COR-L47 (cell line): Measurements from ENCODE around the gene ADAM12.

Experiments
- DNase-seq: peaks from one replicate; lab custom pipeline; 2025; lab: John Stamatoyannopoulos, UW

The ADAM12 gene

DNA sequence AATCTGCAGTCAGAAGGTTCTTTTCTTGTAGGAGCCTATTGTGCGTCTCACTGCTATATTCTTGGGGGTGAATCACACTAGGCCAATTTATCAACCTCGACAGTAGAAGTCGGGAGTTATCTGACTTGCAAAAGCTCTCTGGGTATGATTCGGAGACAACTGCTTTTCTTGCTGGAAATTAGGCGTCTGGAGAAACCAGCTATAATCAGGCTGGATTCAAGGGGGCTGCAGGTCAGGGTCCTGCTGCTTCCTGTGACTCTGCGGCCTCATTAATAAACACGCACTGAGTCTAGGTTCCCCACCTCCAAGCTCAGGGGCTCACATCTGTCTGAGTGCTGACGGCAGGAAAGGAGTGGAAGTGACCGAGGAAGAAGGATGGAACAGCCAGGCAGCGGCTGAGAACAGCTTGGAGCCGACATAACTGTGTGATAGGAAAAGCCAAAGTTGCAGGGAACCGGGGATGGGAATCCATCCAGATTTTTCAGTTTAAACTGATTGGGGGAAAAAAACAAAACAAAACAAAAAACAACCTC lies 307.3 kb downstream of the ADAM12 start:
- no peak for DNase-seq

DNA sequence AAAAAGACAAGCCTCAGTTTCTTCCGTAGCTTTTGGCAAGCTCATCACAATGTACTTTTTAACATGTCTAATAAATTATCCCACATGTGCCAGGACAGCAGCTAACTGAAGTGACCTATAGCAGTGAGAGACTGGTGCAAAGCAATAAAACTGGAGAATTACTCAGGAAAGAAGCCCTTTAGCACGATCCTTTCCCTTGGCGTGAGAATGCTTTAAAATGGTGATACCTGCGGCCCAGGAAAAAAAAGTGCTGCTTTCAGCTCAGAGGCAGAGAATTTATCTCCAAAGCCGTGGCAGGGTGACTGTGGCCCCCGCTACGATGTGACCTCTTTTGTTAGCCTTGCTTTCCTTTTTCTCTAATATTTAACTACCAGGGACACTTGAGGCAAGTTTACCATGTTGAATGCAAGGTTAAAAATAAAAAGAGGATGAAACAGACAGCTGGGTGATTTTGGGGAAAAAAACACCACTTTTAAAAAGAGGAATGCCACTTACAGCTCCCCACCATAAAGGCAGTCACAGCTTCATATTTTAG lies 307.9 kb downstream of the ADAM12 start:
- no peak for DNase-seq

DNA sequence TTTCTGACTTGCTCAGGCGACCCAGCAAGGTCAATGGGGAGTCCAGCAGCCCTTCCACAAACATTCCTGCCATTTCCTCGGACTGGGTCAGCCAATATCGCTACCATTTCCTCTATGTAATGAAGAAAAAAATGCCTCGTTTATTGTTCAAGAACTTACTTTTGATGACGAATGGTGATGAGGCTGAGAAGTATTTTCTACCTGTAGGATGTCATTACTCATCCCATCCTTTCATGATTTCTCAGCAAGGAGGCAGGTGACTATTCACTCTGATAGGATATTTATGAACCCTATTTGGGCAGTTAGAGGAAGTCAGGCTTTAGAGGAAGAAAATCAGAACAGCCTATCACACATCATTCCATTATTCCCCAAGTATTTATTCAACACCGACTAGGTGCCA lies 313.3 kb downstream of the ADAM12 start:
- DNase-seq, result no peak

DNA sequence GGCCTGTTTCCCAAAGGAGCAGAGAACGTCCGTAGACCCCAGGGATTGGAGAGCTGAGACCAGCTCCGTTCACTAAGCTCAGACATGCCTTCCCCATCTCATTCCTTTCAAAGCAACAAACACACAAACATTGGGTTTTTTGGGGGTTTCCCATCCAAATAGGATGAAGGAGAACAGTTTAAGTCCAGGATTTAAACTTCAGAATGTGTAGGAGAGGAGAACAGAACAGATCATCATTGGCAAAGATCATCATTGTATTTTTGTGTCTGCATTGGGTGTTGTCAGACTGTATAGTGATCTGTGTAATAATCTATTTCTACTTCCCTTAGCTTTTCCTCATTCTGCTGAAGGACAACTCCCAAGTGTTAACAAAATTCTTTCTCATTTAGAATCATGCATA lies 314.0 kb downstream of the ADAM12 start:
- DNase-seq, result no peak

DNA sequence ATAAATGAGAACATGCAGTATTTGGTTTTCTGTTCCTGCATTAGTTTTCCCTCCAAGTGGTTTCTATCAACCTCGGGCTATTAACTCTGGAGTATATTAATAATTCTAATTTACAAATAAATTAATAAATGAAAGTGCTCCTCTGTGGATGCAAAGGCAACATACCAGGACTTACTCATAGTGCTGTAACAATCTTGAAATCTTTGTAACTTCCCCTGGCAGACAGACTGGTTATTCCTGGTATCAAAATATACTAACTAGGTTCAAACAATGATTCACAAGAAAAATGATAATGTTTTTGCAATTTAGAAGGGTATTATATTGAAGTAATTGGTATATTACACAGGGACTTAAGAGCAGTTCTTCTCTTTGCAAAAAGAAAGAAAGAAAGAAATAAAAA lies 314.7 kb downstream of the ADAM12 start:
- no peak for DNase-seq

DNA sequence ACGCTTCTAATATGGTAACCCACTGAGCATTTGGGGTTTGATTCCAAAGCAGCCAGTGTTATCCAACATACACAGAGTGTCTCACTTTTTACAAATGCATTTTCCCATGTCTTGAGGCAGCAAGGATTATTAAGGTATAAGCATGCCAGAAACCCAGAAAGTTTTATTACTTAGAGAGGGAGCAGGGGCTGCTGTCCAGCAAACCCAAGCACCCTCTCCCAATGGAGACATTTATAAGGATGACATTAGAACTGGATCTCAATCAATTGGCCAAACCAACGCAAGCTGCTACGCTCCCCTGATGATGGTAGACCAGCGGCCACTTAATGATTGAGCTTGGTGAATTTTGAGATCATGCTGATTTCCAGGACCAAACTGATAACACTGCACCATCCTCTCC lies 315.7 kb downstream of the ADAM12 start:
- DNase-seq, result no peak

DNA sequence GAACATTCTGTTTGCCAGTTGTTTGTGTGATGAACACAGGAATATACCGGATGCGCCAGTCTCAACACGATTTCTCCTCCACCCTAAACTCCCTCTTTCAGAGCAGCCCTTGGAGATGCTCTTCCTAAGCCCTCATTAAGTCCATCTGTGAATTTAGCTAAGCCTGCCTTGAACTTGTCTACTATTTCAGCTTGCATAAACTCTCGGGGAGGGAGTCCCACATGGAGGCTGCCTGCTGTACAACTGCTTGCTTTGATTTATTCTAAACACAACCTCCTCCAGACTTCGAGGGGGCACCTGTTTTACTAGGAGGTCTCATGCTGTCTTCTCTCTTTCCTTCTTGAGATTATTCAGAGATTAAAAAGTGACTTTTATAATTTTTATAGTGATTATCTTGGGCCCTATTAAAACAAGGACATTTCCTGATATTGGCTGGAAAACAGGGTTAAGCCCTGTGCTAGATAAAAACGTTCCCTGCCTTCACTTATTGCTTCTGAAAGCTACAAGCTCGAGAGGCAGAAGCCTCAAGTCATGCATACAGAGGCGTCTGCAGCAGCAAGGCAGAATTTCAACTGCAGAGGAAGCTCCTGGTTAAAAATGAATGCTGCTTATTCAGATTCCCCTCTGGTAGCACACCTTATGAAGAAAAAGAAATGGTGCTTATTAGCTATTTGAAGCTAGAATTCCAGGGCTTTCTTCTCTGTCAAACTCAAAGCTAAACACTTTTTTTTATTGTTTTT lies 317.6 kb downstream of the ADAM12 start:
- DNase-seq, result no peak

DNA sequence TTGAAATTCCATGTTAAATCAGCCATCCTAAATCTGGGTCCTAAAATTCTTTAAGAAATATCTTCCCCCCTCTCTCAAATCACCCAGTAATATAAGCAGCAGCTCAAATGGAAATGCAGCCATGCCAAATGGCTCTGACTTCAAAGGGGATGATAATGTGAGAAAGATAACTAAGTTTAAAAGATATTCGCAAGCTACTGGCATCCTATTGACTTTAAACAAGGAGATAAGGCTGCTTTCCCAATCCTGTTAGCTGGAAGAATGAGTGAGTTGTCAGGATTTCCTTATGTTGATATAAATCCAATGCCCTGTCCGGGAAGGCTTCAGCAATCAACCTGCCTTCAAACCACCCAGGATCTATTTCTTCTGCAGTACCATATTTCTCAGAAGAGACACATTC lies 320.0 kb downstream of the ADAM12 start:
- no peak for DNase-seq

DNA sequence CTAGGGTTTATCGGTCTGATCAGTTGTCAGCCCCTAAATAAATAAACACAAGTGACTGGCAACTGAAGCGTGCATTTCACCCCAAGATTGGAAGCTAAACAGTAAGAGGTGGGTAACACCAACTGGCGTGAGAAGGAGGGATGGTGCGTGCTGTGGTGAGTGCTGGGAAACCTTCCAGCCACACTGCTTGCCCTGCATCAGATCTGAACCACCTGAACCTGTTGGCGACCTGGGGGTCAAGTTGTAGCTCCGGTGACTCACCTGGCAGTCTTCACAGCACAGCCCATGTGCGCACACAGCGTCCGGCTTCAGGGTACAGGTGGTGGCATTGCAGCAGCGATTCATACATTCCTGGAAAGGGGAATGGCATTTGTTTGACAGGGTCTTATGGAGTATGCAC lies 321.8 kb downstream of the ADAM12 start:
- no peak for DNase-seq

DNA sequence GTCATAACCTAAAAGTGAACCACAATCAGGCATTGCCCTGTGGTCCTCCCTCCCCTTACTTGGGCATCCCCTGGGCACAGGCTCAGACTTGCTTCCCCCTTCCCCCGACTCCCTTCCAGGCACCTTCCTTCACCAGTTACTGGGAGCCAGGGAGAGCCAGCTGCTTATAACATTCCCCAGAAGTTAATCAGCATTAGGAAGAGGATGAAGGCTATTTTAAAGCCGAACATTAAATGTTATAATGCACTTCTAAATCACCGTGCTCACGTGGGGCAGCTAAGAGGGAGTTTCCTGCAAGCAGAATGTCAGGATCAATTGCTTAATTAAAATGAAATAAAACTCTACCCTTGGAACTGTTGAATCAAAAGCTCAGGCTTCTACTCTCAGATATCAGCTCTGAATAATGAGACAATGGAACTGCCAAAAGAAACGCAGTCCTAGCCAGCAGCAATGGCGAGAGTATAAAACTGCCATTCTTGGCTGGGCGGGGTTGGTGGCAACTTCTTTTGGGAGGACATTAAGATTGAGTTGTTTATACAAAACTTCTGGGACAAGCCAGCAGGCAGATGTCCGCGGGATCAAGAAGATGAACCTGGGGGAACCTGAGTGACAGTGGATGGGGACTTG lies 322.4 kb downstream of the ADAM12 start:
- no peak for DNase-seq

DNA sequence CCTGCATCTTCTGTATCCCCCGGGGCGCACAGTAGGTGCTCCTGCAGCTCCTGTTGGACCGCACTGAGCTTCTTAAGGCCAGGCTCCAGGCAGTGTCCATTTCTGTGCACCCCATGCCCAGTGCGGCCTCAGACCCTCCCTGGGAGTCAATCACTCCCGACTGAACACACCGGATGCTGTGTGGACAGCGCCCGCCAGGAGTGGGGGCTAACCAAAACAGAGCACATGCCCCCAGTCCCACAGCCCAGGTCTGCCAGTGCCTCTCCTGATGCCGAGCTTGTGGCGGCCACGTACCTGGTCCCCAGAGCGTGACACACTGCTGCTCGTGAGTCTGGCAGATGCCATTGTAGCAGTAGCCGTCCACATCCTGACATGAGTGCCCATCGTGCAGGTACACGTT lies 323.8 kb downstream of the ADAM12 start:
- no peak for DNase-seq

DNA sequence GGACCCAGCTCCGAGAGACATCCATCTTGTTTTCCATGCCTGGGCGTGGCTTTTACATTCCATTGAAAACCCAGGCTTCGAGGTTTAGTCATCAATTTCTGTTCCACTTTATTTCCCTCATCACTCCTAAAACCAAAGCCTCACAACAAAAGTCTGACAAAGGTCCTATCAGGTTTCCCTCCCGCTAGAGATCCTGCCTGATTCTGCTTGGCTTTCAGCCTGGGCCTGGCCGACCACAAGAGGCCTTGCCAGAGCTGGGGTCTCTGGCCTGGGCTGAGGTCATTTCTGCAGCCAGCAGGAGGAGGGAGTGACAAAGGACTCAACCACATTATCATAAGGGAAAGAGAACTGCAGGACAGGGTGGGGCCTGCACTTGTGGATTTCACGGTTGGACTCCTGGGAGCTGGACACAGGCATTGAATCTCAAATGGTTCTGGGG lies 324.9 kb downstream of the ADAM12 start:
- no peak for DNase-seq

DNA sequence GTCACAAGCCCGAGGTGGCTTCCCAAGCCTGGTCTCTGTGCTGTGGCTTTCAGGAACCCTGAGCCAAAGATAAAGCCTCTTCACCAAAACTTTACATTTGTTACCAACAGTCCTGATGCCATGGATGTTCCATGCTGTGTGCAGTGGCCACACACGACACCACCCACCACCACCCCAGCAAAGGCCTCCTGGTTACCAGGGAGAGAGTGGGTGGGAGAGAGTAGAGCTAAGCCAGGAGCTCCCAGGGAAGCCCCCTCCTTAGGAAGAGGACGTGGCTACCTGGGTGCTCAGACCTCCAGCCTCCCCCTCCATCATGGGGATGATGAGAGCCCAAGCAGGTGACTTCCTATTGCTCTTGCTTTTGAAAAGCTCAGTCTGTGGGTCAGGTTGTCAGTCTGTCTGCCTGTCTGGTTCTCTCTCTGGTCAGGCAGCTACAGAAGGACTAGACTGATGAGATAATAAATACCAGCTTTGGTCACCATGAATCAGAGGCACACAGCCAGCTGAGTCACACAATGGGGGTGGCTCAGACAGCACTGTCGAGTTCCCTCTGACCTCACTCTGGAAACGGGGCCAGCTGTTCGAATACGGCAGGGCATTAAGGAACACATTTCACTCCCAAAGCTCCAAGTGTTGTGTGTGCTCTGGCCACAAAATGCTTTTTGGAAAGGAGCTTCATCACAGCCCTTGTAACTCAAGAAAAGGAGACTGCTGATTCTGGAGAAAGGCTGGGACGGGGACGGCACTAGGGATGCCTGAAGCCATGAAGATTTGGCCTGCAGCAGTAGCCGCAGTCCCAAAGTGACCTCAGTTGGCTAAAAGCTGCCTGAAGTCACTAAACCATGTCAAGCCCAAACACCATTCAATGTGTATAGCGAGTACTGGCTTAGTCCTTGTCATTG lies 325.9 kb downstream of the ADAM12 start:
- no peak for DNase-seq

DNA sequence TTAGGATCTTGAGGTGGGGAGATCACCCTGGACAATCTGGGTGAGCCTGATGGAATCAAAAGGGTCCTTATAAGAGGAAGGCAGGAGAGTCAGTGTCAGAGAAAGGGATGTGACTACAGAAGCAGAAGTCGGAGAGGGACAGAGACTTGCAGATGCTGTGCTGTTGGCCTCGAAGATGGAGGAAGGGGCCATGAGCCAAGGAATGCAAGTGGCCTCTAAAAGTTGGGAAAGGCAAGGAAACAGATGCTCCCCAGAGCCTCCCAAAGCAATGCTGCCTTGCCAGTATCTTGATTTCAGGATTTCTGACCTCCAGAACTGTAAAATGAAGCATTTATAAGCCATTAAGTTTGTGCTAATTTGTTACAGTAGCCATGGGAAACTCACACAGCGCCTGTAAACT lies 326.8 kb downstream of the ADAM12 start:
- DNase-seq, result no peak

DNA sequence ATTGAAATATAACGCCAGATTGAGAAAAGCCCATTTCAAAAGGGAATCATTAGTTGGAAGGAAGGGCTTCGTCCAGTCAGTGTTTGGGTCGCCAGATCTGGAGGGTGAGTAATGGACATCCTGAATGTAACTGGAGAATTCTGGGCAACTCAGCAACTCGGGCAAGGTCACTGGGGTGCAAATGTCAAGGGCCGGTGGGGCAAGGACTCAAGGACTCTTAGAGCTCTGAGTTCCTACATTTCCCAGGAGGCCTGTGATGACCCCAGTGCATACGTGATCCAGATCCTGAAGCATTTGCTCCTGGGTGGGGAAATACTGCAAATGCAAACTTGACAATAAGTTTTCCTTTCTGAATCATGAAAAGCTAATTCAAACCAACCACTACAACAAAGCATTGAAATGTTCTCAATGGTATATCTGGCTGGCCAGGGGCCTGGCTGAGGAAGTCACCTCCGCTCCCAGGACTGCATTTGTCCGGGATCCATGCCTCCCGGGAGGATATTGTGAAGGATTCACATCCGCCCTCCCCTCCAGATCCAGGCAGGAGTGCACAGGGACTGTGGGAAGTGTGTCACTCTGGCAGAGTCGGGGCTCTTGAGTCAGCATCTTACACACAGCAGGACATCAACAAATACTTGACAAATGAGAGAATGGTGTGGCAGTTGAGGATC lies 327.9 kb downstream of the ADAM12 start:
- no peak for DNase-seq

DNA sequence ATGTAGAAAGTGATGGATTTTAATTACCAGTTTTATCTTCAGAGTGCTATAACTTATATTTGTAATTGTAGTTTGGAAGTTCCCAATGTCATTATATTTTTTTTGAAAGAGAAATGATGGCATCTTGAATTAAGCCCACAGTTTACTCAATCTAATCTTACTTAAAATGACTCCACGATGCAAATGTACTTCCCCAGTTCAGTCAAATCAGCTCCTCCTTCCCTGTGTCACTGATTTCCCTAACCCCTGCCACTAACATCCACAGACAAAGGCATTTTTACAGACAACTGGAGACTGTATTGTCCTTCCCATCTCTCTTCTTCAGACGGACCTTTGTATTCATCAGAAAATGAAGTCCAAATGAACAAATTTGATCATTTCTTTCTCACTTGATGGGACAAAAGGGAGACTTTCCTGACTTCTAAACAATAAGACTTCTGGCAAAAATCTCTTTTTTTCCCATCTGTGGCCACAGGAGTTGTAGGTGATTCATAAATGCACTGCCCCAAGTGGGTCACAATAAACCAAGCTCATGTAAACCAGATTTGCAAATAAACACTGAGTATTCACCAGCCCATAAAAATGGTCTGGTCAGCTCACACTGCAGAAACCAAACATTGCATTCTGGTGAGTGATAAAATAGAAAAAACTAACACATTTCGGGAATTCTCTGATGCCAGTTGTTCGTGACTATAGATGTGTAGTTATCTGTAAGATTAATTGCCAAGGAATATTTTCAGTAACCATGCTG lies 329.0 kb downstream of the ADAM12 start:
- no peak for DNase-seq

DNA sequence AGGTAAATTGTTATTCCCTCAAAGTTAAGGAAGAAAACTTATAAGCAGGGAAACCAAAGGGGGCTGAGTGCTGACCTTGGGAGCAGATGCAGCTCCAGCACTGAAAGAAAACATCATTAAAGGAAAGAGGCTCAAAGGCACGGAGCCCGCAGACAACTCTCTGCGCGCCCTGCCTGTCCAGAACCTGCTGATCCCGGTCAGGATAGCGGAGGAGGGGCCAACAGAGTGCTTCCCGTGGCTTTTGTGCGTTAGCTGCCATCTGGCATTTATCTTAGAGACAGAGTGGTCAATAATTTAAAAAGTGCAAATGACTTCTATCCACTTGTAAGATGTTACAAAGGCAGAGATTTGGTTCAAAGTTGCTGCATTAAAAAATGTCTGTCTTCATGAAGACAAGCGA lies 329.8 kb downstream of the ADAM12 start:
- no peak for DNase-seq

DNA sequence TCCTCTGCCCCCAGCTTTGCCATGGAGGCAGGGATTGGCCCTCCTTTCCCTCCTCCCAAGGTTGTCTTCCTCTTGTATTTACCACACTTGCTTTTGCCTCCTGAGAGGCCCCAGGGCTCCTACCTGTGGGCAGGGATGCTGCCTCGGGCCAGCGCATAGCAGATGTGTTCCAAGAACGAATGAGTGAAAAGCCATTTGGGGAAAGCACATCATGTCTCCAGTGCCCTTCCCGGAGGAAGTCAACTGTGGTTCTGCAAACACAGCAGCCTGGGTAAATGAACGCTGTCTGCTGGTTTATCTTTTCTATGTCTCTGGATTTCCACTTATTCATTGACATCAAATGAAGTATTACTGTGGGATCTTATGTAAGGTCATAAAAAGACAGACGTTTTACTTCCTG lies 330.2 kb downstream of the ADAM12 start:
- no peak for DNase-seq

DNA sequence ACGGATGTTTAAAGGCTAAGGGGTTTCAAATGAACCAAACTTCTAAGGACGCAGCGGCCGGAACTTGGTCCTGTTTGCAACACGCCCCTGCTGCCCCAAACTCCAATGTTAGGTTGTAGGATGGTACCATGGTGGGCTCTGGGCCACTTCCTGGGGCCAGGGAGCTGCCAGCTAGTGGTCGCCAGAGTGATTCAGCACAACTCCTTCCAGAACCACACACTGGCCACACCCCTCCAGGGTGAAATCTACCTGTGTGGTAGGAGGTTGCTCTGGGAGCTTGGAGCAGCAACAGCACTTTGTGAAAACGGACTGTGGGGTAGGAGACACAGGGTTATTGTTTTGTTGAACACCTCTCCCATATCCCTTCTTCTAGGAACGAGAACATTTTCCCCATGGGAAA lies 330.8 kb downstream of the ADAM12 start:
- DNase-seq, result no peak

DNA sequence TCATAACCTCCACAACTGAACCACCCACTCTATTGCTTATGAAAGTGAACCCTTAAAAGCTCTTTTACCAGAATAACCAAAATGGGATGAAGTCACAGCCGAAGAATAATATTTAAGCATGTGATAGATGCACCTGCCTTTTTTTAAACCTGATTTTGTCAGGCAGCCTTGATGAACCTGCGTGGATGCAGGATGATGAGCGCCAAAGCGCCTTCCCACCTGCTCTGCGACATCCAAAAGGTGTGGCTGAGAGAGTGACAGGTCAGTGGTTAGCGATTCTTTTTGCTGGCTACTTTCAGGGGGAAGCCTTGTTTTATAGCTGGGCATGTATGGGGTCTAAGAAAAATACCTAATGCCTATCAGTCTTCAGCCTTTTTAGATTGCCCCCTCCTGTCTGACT lies 334.1 kb downstream of the ADAM12 start:
- DNase-seq, result no peak

DNA sequence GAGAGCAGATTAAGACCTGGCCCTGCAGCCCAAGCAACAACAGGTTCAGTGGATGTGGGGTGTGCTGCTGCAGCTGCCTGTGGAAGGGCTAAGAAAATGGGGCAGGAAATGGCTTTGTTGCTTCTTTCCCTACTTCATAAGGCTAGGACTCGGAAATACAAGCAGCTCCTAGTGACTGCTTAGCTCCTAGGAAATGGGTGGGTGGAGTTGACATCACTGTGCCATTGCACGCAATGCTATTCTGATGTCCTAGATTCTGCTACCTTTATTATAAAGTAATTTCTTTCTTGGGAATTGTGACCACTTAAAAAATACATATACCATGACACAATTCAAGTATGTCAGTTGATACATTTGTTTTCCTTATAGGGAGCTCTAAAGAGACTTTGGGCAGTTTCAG lies 336.1 kb downstream of the ADAM12 start:
- no peak for DNase-seq
